Suprapubic skin (tissue), 4 donors: ENCODE data around the gene NRTN. TPM values are rescaled to one million over a fixed set of nuclear protein-coding genes. Genes with fewer than 3 reads are reported as not detected.
"Not testable (repeated sequence)": the region's sequence is repeated elsewhere in the genome, so short reads cannot be mapped to it uniquely, and the experiment has no call there.

Source experiments
- DNase-seq, 2 donors: peaks; one replicate each; pipeline ENCODE4 v3.0.0-alpha.2; 2019; ENCODE audit warnings: low spot score in 2 of 2
- H3K27ac ChIP-seq: fragments of 200-600 bp; sonication (generic); one replicate; pipeline ENCODE4 v1.5.1; 2019
- H3K27me3 ChIP-seq: fragments of 200-600 bp; sonication (generic); one replicate; pipeline ENCODE4 v1.5.1; 2019
- H3K36me3 ChIP-seq: fragments of 200-600 bp; sonication (generic); one replicate; pipeline ENCODE4 v1.5.1; 2019
- H3K4me1 ChIP-seq: fragments of 200-600 bp; sonication (generic); one replicate; pipeline ENCODE4 v1.5.1; 2019
- H3K4me3 ChIP-seq: fragments of 200-600 bp; sonication (generic); one replicate; pipeline ENCODE4 v1.5.1; 2019; ENCODE audit warnings: mild to moderate bottlenecking
- H3K9me3 ChIP-seq: fragments of 200-600 bp; sonication (generic); one replicate; pipeline ENCODE4 v1.5.1; 2019
- CTCF ChIP-seq, 2 donors: fragments of 200-600 bp in 1 of 2; fragments of 450-650 bp in 1 of 2; sonication (generic) in 1 of 2; IDR thresholded peaks; one replicate each; pipeline ENCODE4 v1.5.1; 2016 to 2019; ENCODE audit warnings: antibody characterized with exemption in 2 of 2, mild to moderate bottlenecking in 1 of 2, moderate library complexity in 1 of 2
- EP300 ChIP-seq: sonication (generic); formaldehyde crosslinking; IDR thresholded peaks from one replicate; pipeline ENCODE4 v1.6.1; 2017; ENCODE audit warnings: antibody characterized with exemption
- POLR2A ChIP-seq, 2 donors: fragments of 450-650 bp; IDR thresholded peaks; one replicate each; pipeline ENCODE4 v1.6.1; 2017; ENCODE audit warnings: antibody characterized with exemption in 2 of 2, mild to moderate bottlenecking in 2 of 2, moderate library complexity in 2 of 2
- POLR2AphosphoS5 ChIP-seq, 3 donors: sonication (generic); formaldehyde crosslinking; IDR thresholded peaks; one replicate each; pipeline ENCODE4 v1.6.1; 2017; ENCODE audit warnings: antibody characterized with exemption in 3 of 3
- WGBS: methylation state at CpG from one replicate; pipeline ENCODE4 v1.1.5; 2018; 5-methylcytosine and 5-hydroxymethylcytosine counted together
- total RNA-seq, 4 donors: library from RNA; depleted of rRNA; stranded (reverse); fragments of >200 nt; gene quantifications; one replicate each; pipeline ENCODE4 v1.1.0, GENCODE V29; 2016

NRTN gene
- total RNA-seq, 4 donors from 2014 or later = 3.7 to 9.1 (median 6.6) TPM

GRCh38 chr19:5837761-5838352, 33.0 kb downstream of the NRTN start:
- Histone ChIP-seq H3K27ac (no peak overlapping the region), H3K9me3 (no peaks in the 10 kb centered on the region), H3K4me1 (no peaks in the 10 kb centered on the region), H3K4me3 (no peak overlapping the region), H3K36me3 (no peaks in the 10 kb centered on the region), H3K27me3 (no peaks in the 10 kb centered on the region)
- 64% methylated on average over 15 of the region's 15 CpGs for WGBS
- TF ChIP-seq POLR2AphosphoS5 (IDR thresholded peaks at IDR 0.05) (no peak), CTCF (IDR thresholded peaks at IDR 0.05) (no peak), EP300 (no peak), POLR2A (IDR thresholded peaks at IDR 0.05) (no peak)
- DNase-seq = no peak

GRCh38 chr19:5838353-5839064, 33.6 kb downstream of the NRTN start:
- Histone ChIP-seq H3K9me3 (no peaks in the 10 kb centered on the region), H3K36me3 (no peaks in the 10 kb centered on the region), H3K27me3 (no peaks in the 10 kb centered on the region), H3K27ac (no peak overlapping the region), H3K4me1 (no peaks in the 10 kb centered on the region), H3K4me3 (no peak overlapping the region)
- TF ChIP-seq POLR2A (IDR thresholded peaks at IDR 0.05) (no peak), CTCF (IDR thresholded peaks at IDR 0.05) (no peak), EP300 (no peak), POLR2AphosphoS5 (IDR thresholded peaks at IDR 0.05) (no peak)
- WGBS = 78% methylated on average over 19 of the region's 20 CpGs
- DNase-seq = no peak

- no peak for DNase-seq
- no peaks in the 10 kb centered on the region for H3K4me1 ChIP-seq
- H3K4me3 ChIP-seq = no peak within 1 kb of the TSS
- no peaks in the 10 kb centered on the region for H3K36me3 ChIP-seq
- no peaks in the 10 kb centered on the region for H3K9me3 ChIP-seq
- no peak for TF ChIP-seq EP300
- TF ChIP-seq CTCF (IDR thresholded peaks at IDR 0.05) = no peak
- TF ChIP-seq POLR2AphosphoS5 (IDR thresholded peaks at IDR 0.05) = no peak
- no peak for TF ChIP-seq POLR2A (IDR thresholded peaks at IDR 0.05)
- H3K27ac ChIP-seq = no peak within 1 kb of the TSS
- H3K27me3 ChIP-seq = no peaks in the 10 kb centered on the region
- 85% methylated on average over 8 of the region's 9 CpGs for WGBS
Measured at GRCh38 chr19:5839065-5840017, 34.5 kb downstream of the NRTN start, which contains the start of gene FUT6. Gene FUT6, minus strand, starts transcription at chr19:5839702. Its CDS starts 7,135 bp downstream, at chr19:5832567.

GRCh38 chr19:5841735-5842111, 36.9 kb downstream of the NRTN start:
- not testable (repeated sequence) for H3K27ac ChIP-seq, H3K36me3 ChIP-seq, H3K27me3 ChIP-seq, H3K4me3 ChIP-seq, DNase-seq, H3K4me1 ChIP-seq, H3K9me3 ChIP-seq
- 80% methylated on average over 1 of the region's 6 CpGs for WGBS

GRCh38 chr19:5843295-5843927, 38.5 kb downstream of the NRTN start:
- no peak for DNase-seq
- Histone ChIP-seq H3K27me3 (no peaks in the 10 kb centered on the region), H3K4me3 (no peak overlapping the region), H3K9me3 (no peaks in the 10 kb centered on the region), H3K27ac (no peak overlapping the region), H3K36me3 (no peaks in the 10 kb centered on the region), H3K4me1 (no peaks in the 10 kb centered on the region)
- TF ChIP-seq POLR2AphosphoS5 (IDR thresholded peaks at IDR 0.05) = no peak
- TF ChIP-seq CTCF (IDR thresholded peaks at IDR 0.05) = no peak
- WGBS = no CpG with 5 or more reads among the region's 21 CpGs
